ENCODE data around the gene DAAM2.

- TF ChIP-seq CTCF (conservative IDR thresholded peaks at IDR 0.05) (no peak), ZFX (IDR thresholded peaks at IDR 0.05) (no peak)
Measured at GRCh38 chr6:39793516-39793915, 1.3 kb downstream of the DAAM2 start.

Data from C4-2B (cell line).